GM12875 (cell line): ENCODE measurements around the gene SEC14L6.

Source experiments
- H3K4me3 ChIP-seq: one replicate; pipeline ENCODE4 v1.5.1; 2011; ENCODE audit warnings: low read depth, low read length, control low read depth
- CTCF ChIP-seq: IDR thresholded peaks from 2 replicates; pipeline ENCODE4 v1.5.1; 2011; ENCODE audit warnings: low read depth, mild to moderate bottlenecking, control low read depth, inconsistent platforms, low read length, moderate library complexity, borderline replicate concordance; ENCODE audit not compliant: insufficient read depth

SEC14L6 gene

GRCh38 chr22:30516273-30516672 is 30.3 kb downstream of the SEC14L6 start:
- TF ChIP-seq CTCF, result no peak
- no peak overlapping the region for H3K4me3 ChIP-seq

GRCh38 chr22:30514252-30514651 is 32.3 kb downstream of the SEC14L6 start:
- H3K4me3 ChIP-seq, result no peak overlapping the region
- TF ChIP-seq CTCF, result no peak

- TF ChIP-seq CTCF, result no peak
- no peak overlapping the region for H3K4me3 ChIP-seq
Observed at GRCh38 chr22:30513462-30513861, 33.1 kb downstream of the SEC14L6 start.

- no peak for TF ChIP-seq CTCF
Observed at GRCh38 chr22:30511911-30512310, 34.6 kb downstream of the SEC14L6 start.

GRCh38 chr22:30511109-30511508 is 35.4 kb downstream of the SEC14L6 start:
- TF ChIP-seq CTCF, result no peak
- H3K4me3 ChIP-seq, result no peak overlapping the region

More at GRCh38 chr22:30511911-30512310, 34.6 kb downstream of the SEC14L6 start:
- no peak overlapping the region for H3K4me3 ChIP-seq

GRCh38 chr22:30508216-30508615 is 38.3 kb downstream of the SEC14L6 start:
- no peak for TF ChIP-seq CTCF
- no peak overlapping the region for H3K4me3 ChIP-seq

GRCh38 chr22:30507670-30508069 is 38.9 kb downstream of the SEC14L6 start:
- H3K4me3 ChIP-seq, result no peak overlapping the region
- no peak for TF ChIP-seq CTCF
